B cell (primary cell): ENCODE results near the gene TTC9. TPM values are rescaled to one million over a fixed set of nuclear protein-coding genes. Genes with fewer than 3 reads are reported as not detected.
A peak's percentile ranks its signal among the peaks of the same experiment; 100 is the strongest.

Experiments
- ATAC-seq: fragments of 200-7000 bp; cut with Tn5 transposase; one replicate; pipeline ENCODE4 v1.10.0; 2021; ENCODE audit warnings: low read depth, mild to moderate bottlenecking, moderate number of reproducible peaks, moderate library complexity
- CTCF ChIA-PET: fragments of 350-600 bp; sonication (Branson Sonifier 250); formaldehyde crosslinking; loops from one replicate; lab custom pipeline; 2021; ENCODE audit warnings: antibody characterized with exemption, inconsistent platforms; lab: Charles Lee
- POLR2A ChIA-PET: fragments of 350-600 bp; sonication (Branson Sonifier 250); formaldehyde crosslinking; loops from one replicate; lab custom pipeline; 2021; ENCODE audit warnings: antibody characterized with exemption; lab: Charles Lee
- DNase-seq: peaks from one replicate; pipeline ENCODE4 v3.0.0; 2013
- H2AFZ ChIP-seq: 2 replicates; pipeline ENCODE4 v1.6.1; 2012; ENCODE audit warnings: mild to moderate bottlenecking, low read depth, low read length; ENCODE audit not compliant: insufficient read depth, poor library complexity, severe bottlenecking
- H3K27ac ChIP-seq, 2 donors: 1 replicate in 1 of 2; 2 replicates in 1 of 2; pipeline ENCODE4 v1.5.1; 2012 to 2013; ENCODE audit warnings: low read length in 2 of 2, mild to moderate bottlenecking in 2 of 2, moderate library complexity in 1 of 2
- H3K27me3 ChIP-seq, 4 experiments: fragments of 200-600 bp in 1 of 4; sonication (generic) in 1 of 4; replicated peaks in 1 of 4; 1 replicate in 2 of 4; 2 replicates in 2 of 4; pipeline versions ENCODE4 v1.6.1 to v1.7.0; 2013 to 2016; ENCODE audit warnings: low read length in 3 of 4, mild to moderate bottlenecking in 2 of 4, mixed read lengths in 1 of 4, moderate library complexity in 1 of 4; ENCODE audit not compliant: insufficient read depth in 4 of 4, control insufficient read depth in 3 of 4; ENCODE audit errors: control extremely low read depth in 1 of 4
- H3K36me3 ChIP-seq, 2 experiments: replicated peaks in 1 of 2; 1 replicate in 1 of 2; 2 replicates in 1 of 2; pipeline versions ENCODE4 v1.6.1 to v1.7.1; 2013; ENCODE audit warnings: low read length in 1 of 2; ENCODE audit not compliant: insufficient read depth in 2 of 2, control insufficient read depth in 1 of 2; ENCODE audit errors: control extremely low read depth in 1 of 2, extremely low read depth in 1 of 2
- H3K4me1 ChIP-seq, 2 donors: fragments of 200-600 bp in 1 of 2; sonication (generic) in 1 of 2; 1 replicate in 1 of 2; 2 replicates in 1 of 2; pipeline versions ENCODE4 v1.5.1 to v1.6.1; 2013 to 2017; ENCODE audit warnings: low read length in 2 of 2; ENCODE audit not compliant: control insufficient read depth in 2 of 2, insufficient read depth in 2 of 2
- H3K4me2 ChIP-seq: replicated peaks from 2 replicates; pipeline ENCODE3; 2012; ENCODE audit warnings: mild to moderate bottlenecking, low read depth, low read length; ENCODE audit not compliant: poor library complexity, severe bottlenecking
- H3K4me3 ChIP-seq, 5 experiments: fragments of 200-600 bp in 1 of 5; sonication (generic) in 1 of 5; 1 replicate in 3 of 5; 2 replicates in 2 of 5; pipeline versions ENCODE4 v1.5.1 to v1.7.0; 2011 to 2016; ENCODE audit warnings: low read length in 4 of 5, mild to moderate bottlenecking in 4 of 5, low read depth in 2 of 5, control low read depth in 1 of 5, moderate library complexity in 1 of 5; ENCODE audit not compliant: insufficient read depth in 1 of 5; ENCODE audit errors: control extremely low read depth in 1 of 5, extremely low read depth in 1 of 5
- H3K79me2 ChIP-seq: fragments of 200-600 bp; sonication (generic); one replicate; pipeline ENCODE4 v1.6.0; 2016; ENCODE audit warnings: low read length; ENCODE audit not compliant: control insufficient read depth, insufficient read depth
- H3K9ac ChIP-seq: fragments of 200-600 bp; sonication (generic); 2 replicates; pipeline ENCODE4 v1.6.1; 2017; ENCODE audit warnings: mild to moderate bottlenecking, low read length, moderate library complexity
- H3K9me3 ChIP-seq, 3 donors: one replicate each; pipeline versions ENCODE4 v1.6.1 to v1.7.1; 2013; ENCODE audit warnings: low read length in 2 of 3; ENCODE audit not compliant: control insufficient read depth in 2 of 3, insufficient read depth in 1 of 3; ENCODE audit errors: control extremely low read depth in 1 of 3
- H4K20me1 ChIP-seq: 2 replicates; pipeline ENCODE4 v1.6.0; 2012; ENCODE audit warnings: mild to moderate bottlenecking, low read length; ENCODE audit not compliant: insufficient read depth, control insufficient read depth, poor library complexity, severe bottlenecking
- H3K27ac Mint-ChIP-seq: one replicate; pipeline ENCODE4 v1.8.0; 2021; ENCODE audit warnings: mixed read lengths
- H3K27me3 Mint-ChIP-seq: one replicate; pipeline ENCODE4 v1.8.0; 2021; ENCODE audit warnings: mixed read lengths
- H3K4me1 Mint-ChIP-seq: one replicate; pipeline ENCODE4 v1.8.0; 2021; ENCODE audit warnings: mixed read lengths
- H3K4me3 Mint-ChIP-seq: one replicate; pipeline ENCODE4 v1.8.0; 2021; ENCODE audit warnings: mixed read lengths
- H3K9me3 Mint-ChIP-seq: one replicate; pipeline ENCODE4 v1.8.0; 2022; ENCODE audit warnings: mixed read lengths; ENCODE audit not compliant: insufficient read depth
- EZH2 ChIP-seq: IDR thresholded peaks from 2 replicates; pipeline ENCODE4 v1.6.1; 2012; ENCODE audit warnings: borderline replicate concordance, low read depth, mild to moderate bottlenecking, moderate library complexity, low read length; ENCODE audit not compliant: insufficient read depth, poor library complexity, severe bottlenecking
- WGBS: methylation state at CpG from one replicate; pipeline ENCODE4 v1.1.5; 2013; ENCODE audit warnings: missing lambda C conversion rate; ENCODE audit not compliant: insufficient coverage; 5-methylcytosine and 5-hydroxymethylcytosine counted together
- intact Hi-C: fragments of 100-400 bp; cut with micrococcal nuclease; formaldehyde crosslinking; loops from one replicate; pipeline ENCODE4 v1.10.0; 2022
- polyA plus RNA-seq: library from polyadenylated mRNA; depleted of rRNA; stranded (reverse); fragments of >200 nt; gene quantifications from 2 replicates; pipeline ENCODE4 v1.2.3, GENCODE V29; 2012
- total RNA-seq, 2 donors: library from RNA; stranded (reverse); fragments of 120-200 nt in 1 of 2; gene quantifications; 1 replicate in 1 of 2; 2 replicates in 1 of 2; pipeline versions ENCODE4 v1.2.3 to v1.2.4, GENCODE V29; 2013 to 2022
- TF ChIP-seq, protein P1 (sequence below): fragments of 200-600 bp; IDR thresholded peaks from one replicate; pipeline ENCODE4 v1.8.0; 2022; ENCODE audit warnings: antibody characterized with exemption, mild to moderate bottlenecking

TTC9 gene
- total and polyA plus RNA-seq, 2 donors (not counting 1 experiment from before 2014, with no cell fraction given), result 15.3 to 16.3 TPM

DNA sequence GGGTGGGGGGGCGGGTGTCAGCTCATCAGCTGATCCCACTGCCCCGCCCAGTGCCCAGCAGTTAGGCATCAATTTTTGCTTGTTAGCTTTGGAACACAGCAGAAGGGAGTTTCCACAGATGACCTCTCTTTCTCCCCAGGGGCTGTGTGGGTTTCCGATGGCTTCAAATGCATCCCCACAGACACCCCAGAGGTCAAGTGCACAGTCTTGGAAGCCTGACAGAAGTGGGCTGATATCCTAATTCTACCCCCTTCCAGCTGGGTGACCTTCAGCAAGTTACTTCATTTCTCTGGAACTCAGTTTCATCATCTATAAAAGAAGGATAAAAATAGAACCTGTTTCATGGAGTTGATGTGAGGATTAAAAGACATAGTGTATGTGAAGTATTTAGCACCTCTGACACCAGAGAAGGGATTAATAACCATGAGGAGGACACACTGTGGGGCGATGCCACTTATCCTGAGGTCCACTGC is 22.0 kb downstream of the TTC9 start:
- no peaks in the 10 kb centered on the region for H3K27me3 Mint-ChIP-seq
- ATAC-seq, result no peak
- Histone ChIP-seq H3K4me2 (peak overlapping the region; percentile 71), H3K9me3 (no peaks in the 10 kb centered on the region), H3K27ac (peak overlapping the region; percentile 79 to 89), H3K79me2 (peaks cover 96% of the 10 kb centered on the region), H3K36me3 (peaks cover 0 to 27% of the 10 kb centered on the region in 2 experiments), H2AFZ (no peak overlapping the region), H3K4me3 (peak overlapping the region in 1 of 5 experiments; percentile 12), H3K27me3 (no peaks in the 10 kb centered on the region), H4K20me1 (no peaks in the 10 kb centered on the region), H3K9ac (no peak overlapping the region), H3K4me1 (peaks cover 98 to 100% of the 10 kb centered on the region in 2 donors)
- POLR2A ChIA-PET, result interaction anchor here (1.0 to 1.4 kb wide), 3 partner anchors 9 to 50 kb away, joined by 3 to 13 read pairs (median 4); partner anchors contain the start of gene TTC9
- peak overlapping the region; percentile 86 for H3K27ac Mint-ChIP-seq
- peak overlapping the region; percentile 49 for H3K4me3 Mint-ChIP-seq
- CTCF ChIA-PET, result interaction anchor here (0.9 to 1.2 kb wide), 3 partner anchors 19 to 154 kb away, joined by 3 read pairs; no protein-coding TSS in a partner anchor
- H3K9me3 Mint-ChIP-seq, result no peaks in the 10 kb centered on the region
- DNase-seq, result no peak
- intact Hi-C loops, result loop anchor here (5.0 kb wide), 1 partner anchor 896 kb away; the partner anchor contains the start of gene SRSF5
- WGBS, result 42% methylated on average over 3 of the region's 4 CpGs
- no peak for TF ChIP-seq EZH2
- TF ChIP-seq, protein P1, sequence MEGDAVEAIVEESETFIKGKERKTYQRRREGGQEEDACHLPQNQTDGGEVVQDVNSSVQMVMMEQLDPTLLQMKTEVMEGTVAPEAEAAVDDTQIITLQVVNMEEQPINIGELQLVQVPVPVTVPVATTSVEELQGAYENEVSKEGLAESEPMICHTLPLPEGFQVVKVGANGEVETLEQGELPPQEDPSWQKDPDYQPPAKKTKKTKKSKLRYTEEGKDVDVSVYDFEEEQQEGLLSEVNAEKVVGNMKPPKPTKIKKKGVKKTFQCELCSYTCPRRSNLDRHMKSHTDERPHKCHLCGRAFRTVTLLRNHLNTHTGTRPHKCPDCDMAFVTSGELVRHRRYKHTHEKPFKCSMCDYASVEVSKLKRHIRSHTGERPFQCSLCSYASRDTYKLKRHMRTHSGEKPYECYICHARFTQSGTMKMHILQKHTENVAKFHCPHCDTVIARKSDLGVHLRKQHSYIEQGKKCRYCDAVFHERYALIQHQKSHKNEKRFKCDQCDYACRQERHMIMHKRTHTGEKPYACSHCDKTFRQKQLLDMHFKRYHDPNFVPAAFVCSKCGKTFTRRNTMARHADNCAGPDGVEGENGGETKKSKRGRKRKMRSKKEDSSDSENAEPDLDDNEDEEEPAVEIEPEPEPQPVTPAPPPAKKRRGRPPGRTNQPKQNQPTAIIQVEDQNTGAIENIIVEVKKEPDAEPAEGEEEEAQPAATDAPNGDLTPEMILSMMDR, result no peak
- H3K4me1 Mint-ChIP-seq, result peaks cover 98% of the 10 kb centered on the region
